ENCODE results near the gene SLC35B4. TPM values are rescaled to one million over a fixed set of nuclear protein-coding genes. Genes with fewer than 3 reads are reported as not detected.
"Not testable (repeated sequence)": the region's sequence is repeated elsewhere in the genome, so short reads cannot be mapped to it uniquely, and the experiment has no call there.

The SLC35B4 gene
- polyA plus RNA-seq, 1 donor from 2014 or later: 17.2 TPM

GRCh38 chr7:134317434-134317833 lies 704 bp upstream of the SLC35B4 start:
- peak overlapping the region; percentile 94 to 99 (median 99) for H3K4me3 Mint-ChIP-seq
- H3K27ac Mint-ChIP-seq: peak overlapping the region in 2 of 3 donors; percentile 49 to 82
- H3K9me3 Mint-ChIP-seq: no peaks in the 10 kb centered on the region
- peaks cover 9 to 18% (median 16%) of the 10 kb centered on the region in 3 donors for H3K4me1 Mint-ChIP-seq
- no peaks in the 10 kb centered on the region for H3K27me3 Mint-ChIP-seq
- no peaks in the 10 kb centered on the region for H3K36me3 Mint-ChIP-seq

GRCh38 chr7:134315679-134316538 lies 821 bp downstream of the SLC35B4 start:
- Mint-ChIP-seq H3K36me3 (no peaks in the 10 kb centered on the region), H3K4me1 (peaks cover 9 to 18% (median 16%) of the 10 kb centered on the region in 3 donors), H3K27ac (peak overlapping the region in 2 of 3 donors; percentile 0 to 42), H3K27me3 (no peaks in the 10 kb centered on the region), H3K9me3 (no peaks in the 10 kb centered on the region), H3K4me3 (peak overlapping the region; percentile 88 to 99 (median 96))

- H3K9me3 Mint-ChIP-seq: no peaks in the 10 kb centered on the region
- H3K27ac Mint-ChIP-seq: no peak overlapping the region
- H3K27me3 Mint-ChIP-seq: no peaks in the 10 kb centered on the region
- H3K36me3 Mint-ChIP-seq: no peaks in the 10 kb centered on the region
- peaks cover 12 to 24% (median 16%) of the 10 kb centered on the region in 3 donors for H3K4me1 Mint-ChIP-seq
- H3K4me3 Mint-ChIP-seq: no peak overlapping the region
Measured at GRCh38 chr7:134313543-134313942, 3.2 kb downstream of the SLC35B4 start.

GRCh38 chr7:134312717-134313116 lies 4.0 kb downstream of the SLC35B4 start:
- Mint-ChIP-seq H3K27ac (no peak overlapping the region), H3K4me3 (no peak overlapping the region), H3K36me3 (no peaks in the 10 kb centered on the region), H3K9me3 (no peaks in the 10 kb centered on the region), H3K27me3 (no peaks in the 10 kb centered on the region), H3K4me1 (peaks cover 12 to 23% (median 16%) of the 10 kb centered on the region in 3 donors)

GRCh38 chr7:134311807-134312206 lies 4.9 kb downstream of the SLC35B4 start:
- H3K27me3 Mint-ChIP-seq: no peaks in the 10 kb centered on the region
- no peaks in the 10 kb centered on the region for H3K36me3 Mint-ChIP-seq
- peaks cover 8 to 14% (median 9%) of the 10 kb centered on the region in 3 donors for H3K4me1 Mint-ChIP-seq
- no peaks in the 10 kb centered on the region for H3K9me3 Mint-ChIP-seq
- no peak overlapping the region for H3K27ac Mint-ChIP-seq
- peak overlapping the region in 1 of 4 donors; percentile 39 for H3K4me3 Mint-ChIP-seq

GRCh38 chr7:134308548-134308947 lies 8.2 kb downstream of the SLC35B4 start:
- H3K27me3 Mint-ChIP-seq: no peaks in the 10 kb centered on the region
- peaks cover 2% of the 10 kb centered on the region for H3K36me3 Mint-ChIP-seq
- H3K4me1 Mint-ChIP-seq: peaks cover 0 to 6% (median 4%) of the 10 kb centered on the region in 3 donors
- H3K4me3 Mint-ChIP-seq: no peak overlapping the region
- H3K9me3 Mint-ChIP-seq: no peaks in the 10 kb centered on the region
- H3K27ac Mint-ChIP-seq: no peak overlapping the region

- H3K27me3 Mint-ChIP-seq: no peaks in the 10 kb centered on the region
Measured at GRCh38 chr7:134307320-134307719, 9.4 kb downstream of the SLC35B4 start.

GRCh38 chr7:134302120-134302519 lies 14.6 kb downstream of the SLC35B4 start:
- H3K27me3 Mint-ChIP-seq: no peaks in the 10 kb centered on the region
- peaks cover 13% of the 10 kb centered on the region for H3K36me3 Mint-ChIP-seq
- no peaks in the 10 kb centered on the region for H3K4me1 Mint-ChIP-seq
- H3K9me3 Mint-ChIP-seq: no peaks in the 10 kb centered on the region
- no peak overlapping the region for H3K4me3 Mint-ChIP-seq
- H3K27ac Mint-ChIP-seq: no peak overlapping the region

More at GRCh38 chr7:134307320-134307719, 9.4 kb downstream of the SLC35B4 start:
- Mint-ChIP-seq H3K36me3 (peaks cover 6% of the 10 kb centered on the region), H3K4me3 (no peak overlapping the region), H3K27ac (no peak overlapping the region), H3K9me3 (no peaks in the 10 kb centered on the region), H3K4me1 (peaks cover 0 to 6% (median 4%) of the 10 kb centered on the region in 3 donors)

GRCh38 chr7:134301592-134301991 lies 15.1 kb downstream of the SLC35B4 start:
- H3K27ac Mint-ChIP-seq: no peak overlapping the region
- H3K4me3 Mint-ChIP-seq: no peak overlapping the region
- H3K36me3 Mint-ChIP-seq: peaks cover 13% of the 10 kb centered on the region
- H3K4me1 Mint-ChIP-seq: no peaks in the 10 kb centered on the region
- no peaks in the 10 kb centered on the region for H3K27me3 Mint-ChIP-seq
- H3K9me3 Mint-ChIP-seq: no peaks in the 10 kb centered on the region

GRCh38 chr7:134300988-134301387 lies 15.7 kb downstream of the SLC35B4 start:
- no peaks in the 10 kb centered on the region for H3K27me3 Mint-ChIP-seq
- no peaks in the 10 kb centered on the region for H3K4me1 Mint-ChIP-seq

GRCh38 chr7:134298902-134299683 lies 17.6 kb downstream of the SLC35B4 start:
- Mint-ChIP-seq H3K4me1 (peaks cover 0 to 2% (median 2%) of the 10 kb centered on the region in 3 donors), H3K36me3 (peaks cover 25% of the 10 kb centered on the region), H3K27me3 (no peaks in the 10 kb centered on the region), H3K4me3 (no peak overlapping the region), H3K27ac (peak overlapping the region in 1 of 3 donors; percentile 5), H3K9me3 (no peaks in the 10 kb centered on the region)

More at GRCh38 chr7:134300988-134301387, 15.7 kb downstream of the SLC35B4 start:
- no peak overlapping the region for H3K4me3 Mint-ChIP-seq
- no peaks in the 10 kb centered on the region for H3K9me3 Mint-ChIP-seq
- no peak overlapping the region for H3K27ac Mint-ChIP-seq
- peaks cover 17% of the 10 kb centered on the region for H3K36me3 Mint-ChIP-seq

- H3K4me3 Mint-ChIP-seq: no peak overlapping the region
- no peaks in the 10 kb centered on the region for H3K9me3 Mint-ChIP-seq
- peaks cover 8 to 12% (median 8%) of the 10 kb centered on the region in 3 donors for H3K4me1 Mint-ChIP-seq
- no peaks in the 10 kb centered on the region for H3K27me3 Mint-ChIP-seq
- no peak overlapping the region for H3K27ac Mint-ChIP-seq
- H3K36me3 Mint-ChIP-seq: peaks cover 20% of the 10 kb centered on the region
Measured at GRCh38 chr7:134297489-134297888, 19.2 kb downstream of the SLC35B4 start.

GRCh38 chr7:134295982-134296381 lies 20.7 kb downstream of the SLC35B4 start:
- not testable (repeated sequence) for H3K4me3 Mint-ChIP-seq, H3K27me3 Mint-ChIP-seq, H3K27ac Mint-ChIP-seq, H3K9me3 Mint-ChIP-seq
- Mint-ChIP-seq H3K36me3 (peaks cover 16% of the 10 kb centered on the region), H3K4me1 (peaks cover 8 to 15% (median 11%) of the 10 kb centered on the region in 3 donors)

- Mint-ChIP-seq H3K27ac (peak overlapping the region in 2 of 3 donors; percentile 17 to 76), H3K9me3 (no peaks in the 10 kb centered on the region), H3K4me1 (peaks cover 8 to 15% (median 11%) of the 10 kb centered on the region in 3 donors), H3K4me3 (peak overlapping the region in 2 of 4 donors; percentile 8 to 64), H3K27me3 (no peaks in the 10 kb centered on the region), H3K36me3 (peaks cover 21% of the 10 kb centered on the region)
Measured at GRCh38 chr7:134293002-134293740, 23.6 kb downstream of the SLC35B4 start.

Data from IgD-negative memory B cell (primary cell).